Hematopoietic multipotent progenitor cell (in vitro differentiated cells): Measurements from ENCODE around the gene TMEM72. TPM values are rescaled to one million over a fixed set of nuclear protein-coding genes. Genes with fewer than 3 reads are reported as not detected.

Experiments used
- DNase-seq, 3 donors: peaks; one replicate each; pipeline ENCODE4 v3.0.0-alpha.2; 2011 to 2015; ENCODE audit warnings: low read depth in 2 of 3, low spot score in 2 of 3
- total RNA-seq: library from RNA; depleted of rRNA; stranded (reverse); fragments of >200 nt; gene quantifications from one replicate; pipeline ENCODE4 v1.2.3, GENCODE V29; 2012

The TMEM72 gene
- total RNA-seq, 1 donor, result 3.8 TPM

DNA sequence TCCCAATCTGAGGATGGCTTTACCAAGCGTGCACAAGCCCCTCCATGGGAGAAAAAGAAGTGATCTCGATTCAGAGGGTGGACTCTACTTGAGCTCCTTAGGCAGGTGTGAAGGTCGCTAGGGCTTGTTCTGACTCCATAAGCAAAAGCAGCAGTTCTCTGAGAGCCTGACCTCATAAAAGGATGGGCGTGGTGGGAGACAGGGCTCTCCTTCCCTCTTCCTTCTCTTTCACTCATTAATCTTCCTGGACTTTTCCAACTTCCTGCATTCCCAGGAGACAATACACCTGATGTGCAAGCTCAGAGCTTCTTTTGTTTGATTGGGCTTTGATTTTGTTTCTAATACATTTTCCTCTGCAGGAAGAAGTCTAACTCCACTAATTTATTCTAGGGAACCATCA, 22.3 kb upstream of the TMEM72 start:
- no peak for DNase-seq

DNA sequence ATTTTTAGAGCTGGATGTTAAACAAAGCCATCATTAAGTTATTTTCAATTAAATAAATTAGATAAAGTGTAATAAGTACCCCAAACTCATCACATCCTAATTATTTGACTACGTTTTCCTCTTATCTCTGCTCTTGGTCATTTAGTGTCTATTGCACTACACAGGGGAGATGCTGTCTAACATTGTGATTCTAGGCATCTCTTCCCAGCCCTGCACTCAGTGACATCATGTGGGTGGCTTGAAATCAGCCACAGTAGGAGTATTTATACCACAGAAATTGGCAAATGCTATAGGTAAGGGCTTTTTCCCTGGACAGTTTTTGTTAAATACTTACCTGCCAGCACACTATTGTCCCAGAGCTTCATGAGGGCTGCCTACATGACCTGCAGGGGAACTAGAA, 21.3 kb upstream of the TMEM72 start:
- DNase-seq, result no peak

GRCh38 chr10:44890696-44891563, 20.2 kb upstream of the TMEM72 start:
- DNase-seq, result no peak

DNA sequence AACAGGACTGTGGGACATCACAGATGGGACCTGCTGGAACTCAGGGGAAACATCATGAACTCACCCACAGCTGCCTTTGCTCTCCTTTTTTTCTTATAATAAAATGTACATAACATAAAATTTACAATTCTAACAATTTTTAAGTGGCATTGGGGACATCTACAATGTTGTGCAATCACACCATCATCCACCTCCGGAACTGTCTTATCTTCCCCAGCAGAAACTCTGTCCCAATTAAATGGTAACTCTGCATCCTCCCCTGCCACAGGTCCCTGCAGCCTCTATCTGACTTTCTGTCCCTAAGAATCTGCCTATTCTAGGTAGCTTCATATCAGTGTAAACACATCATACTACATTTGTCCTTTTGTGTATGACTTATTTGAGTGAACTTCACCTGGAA, 19.4 kb upstream of the TMEM72 start:
- DNase-seq, result no peak

DNA sequence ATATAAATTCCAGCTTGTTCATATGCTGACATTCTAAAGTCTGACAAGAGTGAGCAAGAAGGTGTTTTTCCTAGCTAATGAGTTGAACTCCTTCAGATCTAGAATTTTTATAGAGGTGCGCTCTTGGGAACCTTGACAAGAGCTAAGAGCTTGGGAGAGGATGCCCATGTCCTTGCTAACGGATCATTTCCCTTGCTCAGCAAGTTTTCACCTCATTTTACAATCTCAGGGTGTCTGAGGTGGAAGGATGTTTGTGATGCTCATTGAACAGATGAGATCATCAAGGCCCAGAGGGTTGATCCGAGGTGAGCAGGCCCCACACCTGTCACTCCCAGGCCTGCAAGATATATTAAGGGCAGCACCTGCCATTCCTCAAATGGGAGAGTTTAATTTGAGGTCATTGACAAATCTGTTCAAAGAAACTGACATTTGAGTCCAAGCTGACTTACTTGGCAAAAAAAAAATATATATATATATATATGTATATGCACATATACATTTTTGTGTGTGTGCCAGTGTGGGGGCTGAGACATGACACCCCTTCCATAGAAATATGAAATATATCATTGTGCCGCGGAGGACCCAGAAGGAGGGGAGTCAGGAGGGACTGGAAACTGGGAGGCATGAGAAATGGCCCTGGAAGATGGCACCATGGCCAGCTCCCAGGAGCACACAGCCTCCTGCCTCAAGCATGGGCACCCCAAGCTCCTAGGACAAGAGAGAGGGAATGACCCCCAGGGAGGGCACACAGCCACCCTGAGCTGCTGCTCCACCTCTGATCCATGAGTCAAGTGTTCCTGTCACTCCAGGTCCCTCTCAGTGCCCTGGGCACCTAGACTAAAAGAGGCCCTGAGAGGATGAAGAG, 17.3 kb upstream of the TMEM72 start:
- no peak for DNase-seq

- no peak for DNase-seq
These were observed 16.4 kb upstream of the TMEM72 start for GRCh38 chr10:44894691-44895090.

GRCh38 chr10:44895280-44895679, 15.9 kb upstream of the TMEM72 start:
- peak in 1 of 3 donors; percentile 11 for DNase-seq

- DNase-seq, result no peak
These were observed 14.1 kb upstream of the TMEM72 start for GRCh38 chr10:44897049-44897448.

- no peak for DNase-seq
These were observed 12.5 kb upstream of the TMEM72 start for GRCh38 chr10:44898665-44899064.

- no peak for DNase-seq
These were observed 11.6 kb upstream of the TMEM72 start for GRCh38 chr10:44899450-44900080.

DNA sequence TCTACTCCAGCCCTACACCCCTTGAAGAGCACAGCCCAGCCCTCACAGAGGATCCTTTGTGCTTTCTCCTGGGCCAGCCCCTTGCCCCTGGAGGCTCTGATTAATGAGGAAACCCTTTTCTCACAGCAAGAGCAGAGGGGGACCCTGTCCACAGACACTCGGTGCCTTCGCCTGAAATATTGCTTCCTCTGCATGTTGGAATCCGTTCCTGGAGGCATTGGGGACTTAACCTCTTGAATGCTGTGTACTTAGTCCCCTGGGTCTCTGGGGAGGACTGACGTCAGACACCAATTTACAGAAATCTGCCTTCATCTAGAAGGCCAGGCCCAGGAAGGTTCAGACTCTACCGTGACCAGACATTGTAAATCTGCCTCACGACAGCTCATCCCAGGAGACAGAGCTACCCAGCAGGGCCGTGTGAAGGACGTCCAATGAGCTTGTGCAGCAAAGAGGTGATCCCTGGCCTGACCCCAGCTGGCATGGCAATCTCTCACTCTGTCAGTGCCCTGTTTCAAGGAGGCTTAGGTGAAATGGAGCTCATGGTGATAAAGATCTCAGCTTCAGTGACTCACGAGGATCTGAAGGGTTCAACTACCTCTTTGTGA, 8.1 kb upstream of the TMEM72 start:
- no peak for DNase-seq

DNA sequence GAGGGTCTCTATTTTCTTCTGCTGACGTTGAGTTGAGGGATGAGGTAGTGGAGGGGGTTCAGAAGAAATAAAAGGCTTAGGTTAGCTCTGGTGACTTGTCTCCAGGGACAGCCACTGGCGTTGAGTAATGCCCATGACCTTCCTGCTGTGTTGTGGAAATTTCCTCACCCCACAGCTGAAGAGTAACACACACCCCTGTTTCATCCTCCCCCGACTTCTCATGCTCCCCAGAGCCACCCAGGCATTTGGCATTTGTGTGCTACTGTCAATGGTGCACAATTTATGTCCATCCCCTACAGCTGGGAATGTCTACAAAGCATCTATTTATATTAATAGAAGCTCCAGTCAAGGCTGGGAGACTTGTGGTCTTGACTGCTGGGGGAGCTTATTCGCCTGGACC, 4.7 kb upstream of the TMEM72 start:
- DNase-seq, result no peak

DNA sequence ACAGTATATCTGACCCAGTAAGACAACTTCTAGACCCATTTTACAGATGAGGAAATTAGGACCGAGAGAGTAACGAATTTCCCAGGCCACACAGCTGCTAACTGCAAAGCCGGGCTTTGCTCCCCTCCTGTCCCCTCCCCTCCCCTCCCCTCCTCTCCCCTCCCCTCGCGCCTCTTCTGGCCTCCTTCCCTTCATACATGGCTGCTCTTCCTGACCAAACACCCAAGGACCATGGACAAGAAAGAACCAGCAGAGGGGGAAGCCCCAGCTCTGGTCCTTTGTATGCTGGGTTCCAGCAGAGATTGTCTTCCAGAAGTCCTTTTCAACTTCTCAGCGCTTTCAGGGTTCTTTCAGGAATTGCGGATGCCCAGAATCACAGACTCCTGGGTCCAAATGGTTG, 3.6 kb upstream of the TMEM72 start:
- DNase-seq, result no peak

DNA sequence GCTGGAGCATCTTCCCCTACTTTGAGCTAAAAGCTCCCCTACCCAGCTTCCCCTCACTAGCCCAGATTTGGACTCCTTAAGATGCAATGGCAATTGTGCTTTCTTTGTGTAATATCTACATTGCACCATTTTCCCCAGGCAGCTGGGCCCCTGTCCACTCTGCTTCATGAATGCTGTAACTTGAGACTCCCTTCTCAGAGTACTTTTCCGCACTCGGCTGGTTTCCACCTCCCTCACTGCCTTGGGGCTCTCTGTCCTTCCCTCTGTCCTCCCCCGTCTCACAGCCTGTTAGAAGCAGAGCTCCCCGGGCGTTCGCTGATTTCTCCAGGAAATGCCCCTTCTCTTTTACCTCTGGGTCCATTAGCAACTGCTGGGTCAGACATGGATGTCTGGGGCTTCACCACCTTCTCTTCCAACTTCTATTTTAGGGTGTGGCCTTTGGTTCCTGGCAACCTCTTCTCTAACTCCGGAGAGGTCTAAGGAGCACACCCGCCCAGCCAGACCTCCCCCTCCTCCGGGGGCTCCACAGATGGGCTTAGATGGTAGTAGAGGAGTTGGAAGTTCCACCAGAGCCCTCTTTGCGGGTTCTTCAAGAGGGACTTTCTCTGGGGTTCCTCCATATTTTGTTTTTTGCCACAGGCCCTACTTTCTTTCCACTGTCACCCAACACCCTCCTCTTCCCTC, 2.9 kb upstream of the TMEM72 start:
- DNase-seq, result no peak

- no peak for DNase-seq
These were observed 2.1 kb upstream of the TMEM72 start for GRCh38 chr10:44908936-44909630.

GRCh38 chr10:44909910-44910309, 1.2 kb upstream of the TMEM72 start:
- no peak for DNase-seq

GRCh38 chr10:44910602-44911001, 535 bp upstream of the TMEM72 start:
- DNase-seq, result no peak

DNA sequence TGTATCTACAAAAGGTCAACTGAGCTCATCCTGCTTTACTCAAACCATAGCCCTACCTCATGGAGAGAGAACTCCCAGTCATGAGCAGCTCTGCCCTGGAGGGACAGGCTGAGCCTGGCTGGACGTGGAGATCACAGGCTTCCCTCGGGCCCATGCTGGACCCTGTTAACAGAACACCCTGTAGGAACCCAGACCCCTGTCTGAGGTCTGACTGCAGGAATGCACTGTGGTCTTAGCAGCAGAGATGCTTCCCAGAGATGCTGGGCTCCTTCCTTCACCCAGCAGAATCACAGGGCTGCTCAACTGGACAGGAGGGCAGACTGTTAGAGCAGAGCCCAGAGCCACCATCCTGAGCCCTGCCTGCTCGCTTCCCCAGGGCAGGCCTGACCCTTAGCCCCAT, 814 bp downstream of the TMEM72 start:
- no peak for DNase-seq

GRCh38 chr10:44913350-44914081, 2.4 kb downstream of the TMEM72 start:
- DNase-seq, result peak in 2 of 3 donors; percentile 54 to 81
